WTC11 (cell line): ENCODE measurements around the gene PCNX1.

Experiments
- ATF2 ChIP-seq: sonication (generic); formaldehyde crosslinking; IDR thresholded peaks from 2 replicates; pipeline ENCODE4 v1.8.1; 2022; ENCODE audit warnings: low read depth, missing genetic modification reagents, borderline replicate concordance
- CREB1 ChIP-seq: sonication (generic); formaldehyde crosslinking; IDR thresholded peaks from 2 replicates; pipeline ENCODE4 v1.8.0; 2023; ENCODE audit warnings: mild to moderate bottlenecking, missing genetic modification reagents
- CTCF ChIP-seq: fragments of 200-600 bp; IDR thresholded peaks from 2 replicates; pipeline ENCODE4 v1.8.0; 2022; ENCODE audit warnings: antibody characterized with exemption
- ESRRA ChIP-seq: sonication (generic); formaldehyde crosslinking; IDR thresholded peaks from 2 replicates; pipeline ENCODE4 v1.8.1; 2022; ENCODE audit warnings: mild to moderate bottlenecking, missing genetic modification reagents, borderline replicate concordance
- ETV6 ChIP-seq: sonication (generic); formaldehyde crosslinking; IDR thresholded peaks from 2 replicates; pipeline ENCODE4 v1.8.1; 2022; ENCODE audit warnings: mild to moderate bottlenecking, missing genetic modification reagents
- FOXJ3 ChIP-seq: sonication (generic); formaldehyde crosslinking; IDR thresholded peaks from 2 replicates; pipeline ENCODE4 v1.9.0; 2021; ENCODE audit warnings: missing genetic modification reagents, mild to moderate bottlenecking, borderline replicate concordance
- JUN ChIP-seq: sonication (generic); formaldehyde crosslinking; IDR thresholded peaks from 2 replicates; pipeline ENCODE4 v1.8.0; 2023; ENCODE audit warnings: mild to moderate bottlenecking, missing genetic modification reagents
- KAT7 ChIP-seq: sonication (generic); formaldehyde crosslinking; IDR thresholded peaks from 2 replicates; pipeline ENCODE4 v1.8.1; 2023; ENCODE audit warnings: missing genetic modification reagents, mild to moderate bottlenecking, borderline replicate concordance
- NFYB ChIP-seq: sonication (generic); formaldehyde crosslinking; conservative IDR thresholded peaks from 2 replicates; pipeline ENCODE4 v1.8.0; 2022; ENCODE audit warnings: low read depth, missing genetic modification reagents
- NR1H2 ChIP-seq: sonication (generic); formaldehyde crosslinking; IDR thresholded peaks from 2 replicates; pipeline ENCODE4 v1.9.0; 2021; ENCODE audit warnings: mild to moderate bottlenecking, moderate library complexity, missing genetic modification reagents
- ZNF532 ChIP-seq: fragments of 250-450 bp; sonication (Bioruptor Pico); IDR thresholded peaks from 2 replicates; pipeline ENCODE4 v1.9.0; 2021; ENCODE audit warnings: mild to moderate bottlenecking, borderline replicate concordance

- TF ChIP-seq FOXJ3 (CRISPR knock-in tag) (no peak), CTCF (no peak), ESRRA (CRISPR knock-in tag) (no peak), ZNF532 (no peak), NFYB (no peak), JUN (CRISPR knock-in tag) (no peak), ATF2 (CRISPR knock-in tag) (no peak), CREB1 (CRISPR knock-in tag) (no peak), ETV6 (CRISPR knock-in tag) (no peak), NR1H2 (CRISPR knock-in tag) (no peak), KAT7 (CRISPR knock-in tag) (no peak)
These were observed 46.8 kb downstream of the PCNX1 start for GRCh38 chr14:70954068-70954467.
